Measurements from ENCODE around the gene SUGCT. TPM values are rescaled to one million over a fixed set of nuclear protein-coding genes. Genes with fewer than 3 reads are reported as not detected.

Gene SUGCT
- total and polyA plus RNA-seq, 9 of the 15 experiments (the other 6 are each of a cell fraction or from before 2014, with no cell fraction given) = 0.58 to 2.5 (median 1.4) TPM

DNA sequence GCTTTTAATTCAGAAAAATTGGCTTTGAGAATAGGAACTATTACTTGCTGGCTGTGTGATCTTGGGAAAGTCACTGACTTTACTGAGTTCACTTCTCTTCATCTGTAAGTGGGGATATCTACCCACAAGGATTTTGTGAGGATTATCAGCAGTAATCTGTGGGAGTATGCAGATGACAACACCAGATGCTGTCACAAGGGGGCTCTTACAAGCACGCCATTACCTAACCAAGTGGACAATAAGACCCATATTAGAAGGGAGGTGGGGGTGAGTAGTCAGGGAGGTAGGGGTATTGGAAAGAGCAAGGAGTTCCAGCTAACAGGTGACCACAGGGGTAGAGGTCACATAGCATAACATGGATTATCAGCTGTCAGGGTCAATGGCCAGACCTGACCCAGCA lies 569.4 kb downstream of the SUGCT start (continued):
- TF ChIP-seq CBFA2T2 (conservative IDR thresholded peaks at IDR 0.05) = no peak
- no peak for TF ChIP-seq SIN3B (IDR thresholded peaks at IDR 0.05; ENCODE audit: low read depth)
- TF ChIP-seq ARHGAP35 (IDR thresholded peaks at IDR 0.05; ENCODE audit: partially characterized antibody) = no peak
- TF ChIP-seq KDM4B (IDR thresholded peaks at IDR 0.05; ENCODE audit: borderline replicate concordance in 2 of 2, low read depth in 1 of 2) = no peak
- TF ChIP-seq, protein P1, sequence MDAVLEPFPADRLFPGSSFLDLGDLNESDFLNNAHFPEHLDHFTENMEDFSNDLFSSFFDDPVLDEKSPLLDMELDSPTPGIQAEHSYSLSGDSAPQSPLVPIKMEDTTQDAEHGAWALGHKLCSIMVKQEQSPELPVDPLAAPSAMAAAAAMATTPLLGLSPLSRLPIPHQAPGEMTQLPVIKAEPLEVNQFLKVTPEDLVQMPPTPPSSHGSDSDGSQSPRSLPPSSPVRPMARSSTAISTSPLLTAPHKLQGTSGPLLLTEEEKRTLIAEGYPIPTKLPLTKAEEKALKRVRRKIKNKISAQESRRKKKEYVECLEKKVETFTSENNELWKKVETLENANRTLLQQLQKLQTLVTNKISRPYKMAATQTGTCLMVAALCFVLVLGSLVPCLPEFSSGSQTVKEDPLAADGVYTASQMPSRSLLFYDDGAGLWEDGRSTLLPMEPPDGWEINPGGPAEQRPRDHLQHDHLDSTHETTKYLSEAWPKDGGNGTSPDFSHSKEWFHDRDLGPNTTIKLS (IDR thresholded peaks at IDR 0.05; ENCODE audit: borderline replicate concordance, low read depth) = no peak
- TF ChIP-seq FOSL1 (tag; conservative IDR thresholded peaks at IDR 0.05) = no peak
- no peak for TF ChIP-seq MIER1 (IDR thresholded peaks at IDR 0.05; ENCODE audit: low read depth)
- no peak for TF ChIP-seq RHOXF2B (CRISPR knock-in tag; conservative IDR thresholded peaks at IDR 0.05)

DNA sequence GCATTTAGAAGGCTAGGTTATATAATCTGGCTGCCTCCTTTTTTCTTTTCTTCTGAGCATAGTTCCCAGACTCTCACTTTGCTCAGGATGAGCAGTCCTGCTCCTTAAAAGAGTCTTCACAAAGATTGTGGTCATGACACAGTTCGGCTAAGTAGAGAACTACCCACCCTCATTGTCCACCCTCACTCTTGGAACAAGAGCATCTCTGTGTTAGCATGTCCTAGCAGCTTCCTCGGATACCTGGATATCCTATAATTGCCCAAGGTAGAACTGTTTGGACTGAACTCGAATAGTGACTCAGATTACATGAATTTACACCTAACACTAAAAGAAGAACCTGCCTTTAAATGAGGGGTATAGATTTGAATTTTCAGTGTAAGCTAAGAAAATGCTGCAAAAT lies 572.0 kb downstream of the SUGCT start:
- Histone ChIP-seq H3K9me1 (ENCODE audit: control insufficient read depth, insufficient read depth, low read length) (no peaks in the 10 kb centered on the region), H3K27ac (ENCODE audit: extremely low read depth, low read depth, low read length) (no peak overlapping the region), H3K36me3 (ENCODE audit: control insufficient read depth, insufficient read depth, low read length) (no peaks in the 10 kb centered on the region), H4K20me1 (replicated peaks; ENCODE audit: control insufficient read depth, insufficient read depth, low read length) (no peaks in the 10 kb centered on the region), H3K79me2 (ENCODE audit: control insufficient read depth, insufficient read depth, low read length) (no peaks in the 10 kb centered on the region), H3K4me1 (replicated peaks in 1 of 2; ENCODE audit: control insufficient read depth in 2 of 2, insufficient read depth in 2 of 2, low read length in 2 of 2) (no peaks in the 10 kb centered on the region), H3K9me3 (replicated peaks; ENCODE audit: control insufficient read depth, insufficient read depth, low read depth, low read length) (no peaks in the 10 kb centered on the region), H3K27me3 (ENCODE audit: control insufficient read depth in 2 of 2, insufficient read depth in 2 of 2, low read length in 2 of 2) (no peaks in the 10 kb centered on the region), H3K4me2 (ENCODE audit: insufficient read depth, low read length) (no peak overlapping the region), H2AFZ (ENCODE audit: low read depth, low read length) (no peak overlapping the region), H3K4me3 (no peak overlapping the region), H3K9ac (ENCODE audit: insufficient read depth in 1 of 2, low read depth in 2 of 2, low read length in 2 of 2) (no peak overlapping the region)
- in situ Hi-C loops (cut with MboI) (no loop called here), intact Hi-C loops (cut with micrococcal nuclease) (no loop called here)
- CTCF ChIA-PET (ENCODE audit: low intra/inter-chr PET ratio) = no interaction called here
- TF ChIP-seq FOXK1 (CRISPR knock-in tag; IDR thresholded peaks at IDR 0.05; ENCODE audit: borderline replicate concordance) (no peak), STAT5A (IDR thresholded peaks at IDR 0.05; ENCODE audit: borderline replicate concordance, low read length) (no peak), TEAD1 (CRISPR knock-in tag; IDR thresholded peaks at IDR 0.05) (no peak), ELF4 (CRISPR knock-in tag; IDR thresholded peaks at IDR 0.05) (no peak), DPF2 (IDR thresholded peaks at IDR 0.05) (no peak), XRCC4 (IDR thresholded peaks at IDR 0.05; ENCODE audit: extremely low read depth, insufficient read depth, insufficient read length) (no peak)
- TF ChIP-seq, protein P2, sequence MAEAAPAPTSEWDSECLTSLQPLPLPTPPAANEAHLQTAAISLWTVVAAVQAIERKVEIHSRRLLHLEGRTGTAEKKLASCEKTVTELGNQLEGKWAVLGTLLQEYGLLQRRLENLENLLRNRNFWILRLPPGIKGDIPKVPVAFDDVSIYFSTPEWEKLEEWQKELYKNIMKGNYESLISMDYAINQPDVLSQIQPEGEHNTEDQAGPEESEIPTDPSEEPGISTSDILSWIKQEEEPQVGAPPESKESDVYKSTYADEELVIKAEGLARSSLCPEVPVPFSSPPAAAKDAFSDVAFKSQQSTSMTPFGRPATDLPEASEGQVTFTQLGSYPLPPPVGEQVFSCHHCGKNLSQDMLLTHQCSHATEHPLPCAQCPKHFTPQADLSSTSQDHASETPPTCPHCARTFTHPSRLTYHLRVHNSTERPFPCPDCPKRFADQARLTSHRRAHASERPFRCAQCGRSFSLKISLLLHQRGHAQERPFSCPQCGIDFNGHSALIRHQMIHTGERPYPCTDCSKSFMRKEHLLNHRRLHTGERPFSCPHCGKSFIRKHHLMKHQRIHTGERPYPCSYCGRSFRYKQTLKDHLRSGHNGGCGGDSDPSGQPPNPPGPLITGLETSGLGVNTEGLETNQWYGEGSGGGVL (CRISPR knock-in tag; IDR thresholded peaks at IDR 0.05) = no peak
- FAIRE-seq (no peak), DNase-seq (ENCODE audit: extremely low read depth in 1 of 4, low spot score in 3 of 4) (no peak), ATAC-seq (no peak)
- no TSS peak for BruUV-seq (replicated peaks)
- 0% methylated on average over 3 of the region's 3 CpGs for WGBS (ENCODE audit: insufficient coverage, low coverage, missing lambda C conversion rate)
- POLR2A ChIA-PET = no interaction called here

All from K562 (cell line).